Ovary (tissue), 9 donors: ENCODE data around the gene SETDB2. TPM values are rescaled to one million over a fixed set of nuclear protein-coding genes. Genes with fewer than 3 reads are reported as not detected.

Source experiments
- DNase-seq, 5 donors: peaks; one replicate each; pipeline ENCODE4 v3.0.0-alpha.2; 2019 to 2020
- H3K27ac ChIP-seq, 2 donors: fragments of 200-600 bp; one replicate each; pipeline versions ENCODE4 v1.5.1 to v1.8.0; 2019 to 2022
- H3K27me3 ChIP-seq: fragments of 200-600 bp; one replicate; pipeline ENCODE4 v1.8.0; 2022
- H3K36me3 ChIP-seq: fragments of 200-600 bp; sonication (generic); one replicate; pipeline ENCODE4 v1.5.1; 2019
- H3K4me1 ChIP-seq: one replicate; pipeline ENCODE4 v1.8.1; 2013; ENCODE audit warnings: mild to moderate bottlenecking, moderate library complexity; ENCODE audit not compliant: insufficient read depth
- H3K4me3 ChIP-seq: fragments of 200-600 bp; sonication (generic); one replicate; pipeline ENCODE4 v1.5.1; 2017
- H3K9me3 ChIP-seq, 2 donors: fragments of 200-600 bp in 1 of 2; sonication (generic) in 1 of 2; one replicate each; pipeline versions ENCODE4 v1.5.1 to v1.8.1; 2013 to 2019; ENCODE audit warnings: mild to moderate bottlenecking in 1 of 2, moderate library complexity in 1 of 2
- EP300 ChIP-seq: sonication (generic); formaldehyde crosslinking; IDR thresholded peaks from one replicate; pipeline ENCODE4 v1.6.1; 2017; ENCODE audit warnings: antibody characterized with exemption
- POLR2A ChIP-seq: fragments of 450-650 bp; IDR thresholded peaks from one replicate; pipeline ENCODE4 v1.6.1; 2017; ENCODE audit warnings: antibody characterized with exemption, mild to moderate bottlenecking, moderate library complexity
- WGBS, 3 donors: extraction: QIAGEN DNeasy Blood & Tissue Kit in 1 of 3; methylation state at CpG; one replicate each; pipeline versions ENCODE4 v1.1.5 to v1.1.7; 2013 to 2017; 5-methylcytosine and 5-hydroxymethylcytosine counted together
- intact Hi-C, 4 donors: fragments of 100-400 bp; cut with DNase I; formaldehyde crosslinking; loops; one replicate each; pipeline versions ENCODE4 v1.11.0 to v1.15.1; 2022 to 2023
- polyA plus RNA-seq, 2 donors: library from polyadenylated mRNA; stranded (reverse); fragments of 200-250 nt in 1 of 2; fragments of 350-450 nt in 1 of 2; fragmentation: Illumina TruSeq in 1 of 2; extraction: RNeasy Lipid Tissue Mini Kit (QIAGEN cat#74804) in 1 of 2; gene quantifications; one replicate each; pipeline ENCODE4 v1.2.3, GENCODE V29; 2013 to 2014
- total RNA-seq, 7 donors: library from RNA; depleted of rRNA in 2 of 7; stranded (reverse); fragments of >200 nt in 2 of 7; fragmentation: NEBNext Ultra II Directional in 3 of 7; extraction: Animal tissue kit (Norgen Biotek cat#: 25700) in 3 of 7; gene quantifications; one replicate each; pipeline versions ENCODE4 v1.1.0 to v1.2.4, GENCODE V29; 2016 to 2023
- TF ChIP-seq, protein P1 (sequence below), 3 donors: fragments of 450-650 bp in 2 of 3; fragments of 200-600 bp in 1 of 3; IDR thresholded peaks; one replicate each; pipeline versions ENCODE4 v1.5.1 to v1.8.0; 2016 to 2022; ENCODE audit warnings: antibody characterized with exemption in 3 of 3, mild to moderate bottlenecking in 1 of 3
- donor health status: DM: no; HTN: no; CAD: no; lungs with moderate emphysema.
- donor health status: DM: no; HTN: no; CAD: no.
- donor health status: Bipolar disorder and iron deficiency.
- donor health status: DM: yes; HTN: yes; CAD: no.
- donor health status: DM: no; HTN: no; CAD: no.
- donor health status: DM: yes; HTN: yes; CAD: no.

Gene SETDB2
- total and polyA plus RNA-seq, 9 donors, result 6.6 to 21.6 (median 16.9) TPM

DNA sequence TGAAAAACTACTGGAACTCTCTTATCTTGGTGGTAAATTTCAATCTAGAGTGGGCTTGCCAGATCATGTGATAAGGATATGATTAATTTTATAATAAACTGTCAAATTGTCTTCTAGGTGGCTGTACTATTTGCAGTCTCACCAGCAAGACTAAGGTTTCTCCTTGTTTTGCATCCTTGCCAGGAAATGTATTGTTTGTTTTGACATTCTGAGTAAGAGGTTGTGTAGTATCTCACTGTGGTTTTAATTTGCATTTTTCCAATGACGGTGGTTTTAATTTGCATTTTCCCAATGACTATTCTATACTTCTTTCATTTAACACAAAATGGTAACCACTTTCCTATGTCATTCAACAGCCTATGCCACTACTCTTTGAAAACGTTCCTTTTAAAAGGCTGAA is 2.2 kb upstream of the SETDB2 start:
- TF ChIP-seq POLR2A (no peak), EP300 (no peak)
- TF ChIP-seq, protein P1, sequence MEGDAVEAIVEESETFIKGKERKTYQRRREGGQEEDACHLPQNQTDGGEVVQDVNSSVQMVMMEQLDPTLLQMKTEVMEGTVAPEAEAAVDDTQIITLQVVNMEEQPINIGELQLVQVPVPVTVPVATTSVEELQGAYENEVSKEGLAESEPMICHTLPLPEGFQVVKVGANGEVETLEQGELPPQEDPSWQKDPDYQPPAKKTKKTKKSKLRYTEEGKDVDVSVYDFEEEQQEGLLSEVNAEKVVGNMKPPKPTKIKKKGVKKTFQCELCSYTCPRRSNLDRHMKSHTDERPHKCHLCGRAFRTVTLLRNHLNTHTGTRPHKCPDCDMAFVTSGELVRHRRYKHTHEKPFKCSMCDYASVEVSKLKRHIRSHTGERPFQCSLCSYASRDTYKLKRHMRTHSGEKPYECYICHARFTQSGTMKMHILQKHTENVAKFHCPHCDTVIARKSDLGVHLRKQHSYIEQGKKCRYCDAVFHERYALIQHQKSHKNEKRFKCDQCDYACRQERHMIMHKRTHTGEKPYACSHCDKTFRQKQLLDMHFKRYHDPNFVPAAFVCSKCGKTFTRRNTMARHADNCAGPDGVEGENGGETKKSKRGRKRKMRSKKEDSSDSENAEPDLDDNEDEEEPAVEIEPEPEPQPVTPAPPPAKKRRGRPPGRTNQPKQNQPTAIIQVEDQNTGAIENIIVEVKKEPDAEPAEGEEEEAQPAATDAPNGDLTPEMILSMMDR (IDR thresholded peaks at IDR 0.05), result no peak
- intact Hi-C loops, result loop anchor here in 1 of 4 donors (10.0 kb wide), 1 partner anchor 163 kb away; no protein-coding TSS in a partner anchor
- Histone ChIP-seq H3K27ac (no peak overlapping the region), H3K9me3 (no peaks in the 10 kb centered on the region), H3K4me3 (no peak overlapping the region), H3K4me1 (no peaks in the 10 kb centered on the region), H3K27me3 (no peaks in the 10 kb centered on the region), H3K36me3 (no peaks in the 10 kb centered on the region)
- WGBS, 3 donors, result 50 to 68% (median 56%) methylated on average over 2 of the region's 2 CpGs
- DNase-seq, result no peak

DNA sequence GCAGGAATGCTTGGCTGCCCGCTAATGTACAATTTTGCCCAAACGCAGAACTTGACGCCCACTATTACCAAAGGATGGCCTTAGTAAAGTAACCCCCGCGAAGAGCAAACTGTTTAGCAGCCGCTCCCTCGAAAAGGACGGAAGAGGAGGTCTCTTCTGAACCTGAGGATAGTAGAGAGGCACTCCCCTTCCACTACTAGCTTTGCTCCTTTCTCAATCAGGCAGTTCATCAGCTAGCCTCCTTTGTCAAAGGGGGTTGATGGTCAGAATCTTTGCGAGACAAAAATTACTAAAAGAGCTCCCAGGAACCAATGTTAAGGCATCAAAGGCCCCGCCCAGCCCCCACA is 744 bp upstream of the SETDB2 start:
- TF ChIP-seq EP300 (no peak), POLR2A (no peak)
- TF ChIP-seq, protein P1 (IDR thresholded peaks at IDR 0.05), result no peak
- H3K9me3 ChIP-seq, result no peaks in the 10 kb centered on the region
- DNase-seq, result no peak
- no peaks in the 10 kb centered on the region for H3K36me3 ChIP-seq
- no peaks in the 10 kb centered on the region for H3K4me1 ChIP-seq
- peak overlapping the region; percentile 91 to 92 for H3K27ac ChIP-seq
- H3K4me3 ChIP-seq, result peak overlapping the region; percentile 90
- 3 to 4% (median 4%) methylated on average over 10 of the region's 10 CpGs for WGBS, 3 donors
- intact Hi-C loops, result loop anchor here in 1 of 4 donors (10.0 kb wide), 1 partner anchor 161 kb away; no protein-coding TSS in a partner anchor
- H3K27me3 ChIP-seq, result no peaks in the 10 kb centered on the region

DNA sequence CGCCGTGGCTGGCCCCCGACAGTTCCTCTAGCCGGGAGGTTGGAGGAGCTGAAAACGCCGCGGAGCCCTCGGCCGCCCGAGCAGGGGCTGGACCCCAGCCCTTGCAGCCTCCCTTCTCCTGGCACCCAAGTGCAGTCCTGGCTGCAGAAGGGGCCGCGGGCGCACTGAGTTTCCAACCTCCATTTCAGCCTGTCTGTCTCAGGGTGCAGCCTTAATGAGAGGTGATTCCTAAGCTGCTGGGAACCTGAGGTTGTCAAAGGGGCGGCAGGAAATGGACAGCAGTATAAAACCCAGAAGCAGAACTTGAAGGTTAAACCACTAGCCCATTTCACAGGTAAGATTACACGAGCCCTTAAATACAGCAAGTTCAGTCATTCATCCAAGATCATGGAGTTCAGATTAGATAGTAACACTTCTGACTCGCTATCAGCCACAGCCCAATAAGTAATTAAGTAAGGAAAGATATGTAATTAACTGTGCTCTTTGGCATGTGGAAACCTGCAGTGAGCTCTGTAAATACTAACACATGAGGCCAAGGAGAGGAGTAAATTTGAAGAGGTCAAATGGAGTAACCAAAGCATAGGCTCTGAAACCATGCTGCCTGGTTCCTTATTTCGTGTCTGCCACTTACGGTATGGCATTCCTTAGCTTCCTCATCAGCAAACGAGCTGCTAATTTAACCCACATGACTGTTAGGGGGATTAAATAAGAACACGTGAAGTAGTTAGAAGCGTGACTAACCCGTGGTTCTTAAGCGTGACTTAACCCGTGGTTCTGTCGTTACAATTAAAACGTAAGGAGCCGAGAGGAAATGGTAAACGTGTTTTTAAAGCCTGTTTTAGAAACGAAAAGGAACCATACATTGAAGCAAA is 686 bp downstream of the SETDB2 start:
- H3K4me3 ChIP-seq, result peak overlapping the region; percentile 90
- no peaks in the 10 kb centered on the region for H3K9me3 ChIP-seq
- no peaks in the 10 kb centered on the region for H3K27me3 ChIP-seq
- TF ChIP-seq, protein P1 (IDR thresholded peaks at IDR 0.05), result no peak
- TF ChIP-seq POLR2A (peak; percentile 26), EP300 (no peak)
- H3K4me1 ChIP-seq, result no peaks in the 10 kb centered on the region
- no peak for DNase-seq
- no peaks in the 10 kb centered on the region for H3K36me3 ChIP-seq
- H3K27ac ChIP-seq, result peak overlapping the region; percentile 90 to 92
- 1% methylated on average over 22 to 29 of the region's 29 CpGs for WGBS, 3 donors
- intact Hi-C loops, result loop anchor here in 1 of 4 donors (10.0 kb wide), 1 partner anchor 160 kb away; no protein-coding TSS in a partner anchor

DNA sequence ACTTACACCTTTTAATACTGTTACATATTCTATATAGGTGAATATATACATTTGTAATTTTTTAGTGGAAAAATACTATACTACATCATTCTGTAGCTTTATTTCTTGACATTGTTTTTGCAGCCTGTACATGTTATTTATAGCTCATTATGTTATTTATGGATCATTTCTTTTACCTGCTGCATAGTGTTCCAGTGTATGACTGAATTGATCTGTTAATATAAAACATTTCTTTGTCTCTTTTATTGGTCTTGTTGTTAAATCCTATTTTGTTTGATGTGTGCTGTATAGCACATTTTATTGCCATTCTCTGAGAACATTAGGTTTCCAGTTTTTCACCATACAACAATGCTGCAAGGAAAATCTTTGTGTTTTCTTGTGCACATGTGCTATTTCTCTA is 2.4 kb downstream of the SETDB2 start:
- Histone ChIP-seq H3K4me3 (no peak overlapping the region), H3K27ac (peak overlapping the region in 1 of 2 donors; percentile 92)
- intact Hi-C loops, result loop anchor here in 1 of 4 donors (10.0 kb wide), 1 partner anchor 158 kb away; no protein-coding TSS in a partner anchor

More for the DNA sequence above, 2.4 kb downstream of the SETDB2 start:
- TF ChIP-seq EP300 (no peak), POLR2A (no peak)
- TF ChIP-seq, protein P1 (IDR thresholded peaks at IDR 0.05), result no peak
- Histone ChIP-seq H3K27me3 (no peaks in the 10 kb centered on the region), H3K9me3 (no peaks in the 10 kb centered on the region), H3K4me1 (no peaks in the 10 kb centered on the region), H3K36me3 (no peaks in the 10 kb centered on the region)
- DNase-seq, result no peak
